Upper lobe of right lung (tissue), 1 donor: ENCODE data around the gene KCNJ15. TPM values are rescaled to one million over a fixed set of nuclear protein-coding genes. Genes with fewer than 3 reads are reported as not detected.

Experiments used
- ATAC-seq: fragments of 200-7000 bp; cut with Tn5 transposase; one replicate; pipeline ENCODE4 v1.9.1; 2020; ENCODE audit warnings: mild to moderate bottlenecking, moderate library complexity
- DNase-seq: peaks from one replicate; pipeline ENCODE4 v3.0.0-alpha.2; 2020
- H3K27ac ChIP-seq: fragments of 200-600 bp; one replicate; pipeline ENCODE4 v1.8.0; 2022
- H3K27me3 ChIP-seq: fragments of 200-600 bp; one replicate; pipeline ENCODE4 v1.8.0; 2022; ENCODE audit warnings: mild to moderate bottlenecking
- H3K36me3 ChIP-seq: fragments of 200-600 bp; one replicate; pipeline ENCODE4 v1.8.0; 2022
- H3K4me1 ChIP-seq: fragments of 200-600 bp; one replicate; pipeline ENCODE4 v1.8.0; 2022
- H3K4me3 ChIP-seq: fragments of 200-600 bp; one replicate; pipeline ENCODE4 v1.8.0; 2022; ENCODE audit warnings: mild to moderate bottlenecking
- H3K9me3 ChIP-seq: fragments of 200-600 bp; one replicate; pipeline ENCODE4 v1.8.0; 2022
- CTCF ChIP-seq: fragments of 200-600 bp; IDR thresholded peaks from one replicate; pipeline ENCODE4 v1.8.0; 2022; ENCODE audit warnings: antibody characterized with exemption
- intact Hi-C: fragments of 100-400 bp; cut with DNase I; formaldehyde crosslinking; loops from one replicate; pipeline ENCODE4 v1.11.0; 2022
- total RNA-seq: library from RNA; stranded (reverse); fragmentation: NEBNext Ultra II Directional; extraction: Animal tissue kit (Norgen Biotek cat#: 25700); gene quantifications from one replicate; pipeline ENCODE4 v1.2.1, GENCODE V29; 2021
- donor health status: DM: no; HTN: yes; CAD: no; lungs with severe emphysema.

Gene KCNJ15
- total RNA-seq, 1 donor from 2014 or later = 80.1 TPM

- ATAC-seq = no peak
- TF ChIP-seq CTCF = no peak
- H3K4me1 ChIP-seq = peaks cover 16% of the 10 kb centered on the region
- no peaks in the 10 kb centered on the region for H3K36me3 ChIP-seq
- no peaks in the 10 kb centered on the region for H3K9me3 ChIP-seq
- no peaks in the 10 kb centered on the region for H3K27me3 ChIP-seq
- no peak for DNase-seq
- H3K4me3 ChIP-seq = no peak overlapping the region
- intact Hi-C loops = no loop called here
- H3K27ac ChIP-seq = no peak overlapping the region
Observed at GRCh38 chr21:38340131-38340530, 83.3 kb downstream of the KCNJ15 start.

DNA sequence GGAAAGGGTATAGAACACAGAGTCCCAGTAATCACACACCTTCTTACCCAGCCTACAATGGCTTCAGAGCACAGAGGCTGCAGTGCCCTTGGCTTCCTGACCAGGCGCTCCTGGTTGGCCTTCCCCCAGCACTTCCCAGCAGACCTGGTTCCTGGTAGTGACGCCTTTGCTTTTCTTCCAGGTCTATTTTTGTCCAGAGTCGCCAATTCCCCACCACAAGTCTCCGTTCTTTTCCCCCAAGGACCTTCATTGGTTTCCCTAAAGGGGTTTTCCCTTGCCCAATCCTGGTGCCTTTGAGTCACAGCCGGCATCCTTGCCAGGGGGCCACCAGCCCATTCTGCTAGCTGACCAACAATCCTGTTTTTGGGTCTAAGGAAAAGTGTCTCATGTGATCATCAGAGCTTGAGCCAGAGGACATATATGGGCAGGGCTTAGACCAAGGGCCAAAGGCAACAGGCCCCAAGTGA is 84.8 kb downstream of the KCNJ15 start:
- peak; percentile 71 for DNase-seq
- H3K36me3 ChIP-seq = no peaks in the 10 kb centered on the region
- intact Hi-C loops = no loop called here
- H3K4me3 ChIP-seq = no peak overlapping the region
- no peaks in the 10 kb centered on the region for H3K27me3 ChIP-seq
- no peak for TF ChIP-seq CTCF
- ATAC-seq = peak; percentile 21
- H3K9me3 ChIP-seq = no peaks in the 10 kb centered on the region
- peaks cover 16% of the 10 kb centered on the region for H3K4me1 ChIP-seq
- H3K27ac ChIP-seq = peak overlapping the region; percentile 37

DNA sequence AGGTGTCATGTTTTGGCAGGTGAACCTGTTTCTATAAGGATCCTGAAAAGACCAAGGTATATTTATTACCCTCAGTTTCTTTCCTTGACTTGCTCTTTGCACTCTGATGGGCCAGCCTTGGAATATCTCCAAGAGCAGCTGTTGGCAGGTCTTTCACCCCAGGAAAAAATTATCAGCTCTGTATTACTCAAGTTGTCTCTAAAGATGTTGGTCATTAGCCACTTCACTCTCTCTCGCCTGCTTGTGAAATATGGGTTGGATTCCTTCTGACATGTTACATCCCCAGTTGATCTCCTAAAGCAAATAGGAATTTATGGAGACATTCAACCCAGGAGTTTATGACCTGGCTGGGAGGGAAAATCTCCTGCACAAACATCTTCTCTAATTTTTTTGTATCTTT is 85.9 kb downstream of the KCNJ15 start:
- ATAC-seq (no peak), DNase-seq (no peak)
- H3K27me3 ChIP-seq = no peaks in the 10 kb centered on the region
- peaks cover 16% of the 10 kb centered on the region for H3K4me1 ChIP-seq
- no peak for TF ChIP-seq CTCF
- peak overlapping the region; percentile 48 for H3K27ac ChIP-seq
- no peaks in the 10 kb centered on the region for H3K9me3 ChIP-seq
- H3K4me3 ChIP-seq = no peak overlapping the region
- intact Hi-C loops = no loop called here
- no peaks in the 10 kb centered on the region for H3K36me3 ChIP-seq

DNA sequence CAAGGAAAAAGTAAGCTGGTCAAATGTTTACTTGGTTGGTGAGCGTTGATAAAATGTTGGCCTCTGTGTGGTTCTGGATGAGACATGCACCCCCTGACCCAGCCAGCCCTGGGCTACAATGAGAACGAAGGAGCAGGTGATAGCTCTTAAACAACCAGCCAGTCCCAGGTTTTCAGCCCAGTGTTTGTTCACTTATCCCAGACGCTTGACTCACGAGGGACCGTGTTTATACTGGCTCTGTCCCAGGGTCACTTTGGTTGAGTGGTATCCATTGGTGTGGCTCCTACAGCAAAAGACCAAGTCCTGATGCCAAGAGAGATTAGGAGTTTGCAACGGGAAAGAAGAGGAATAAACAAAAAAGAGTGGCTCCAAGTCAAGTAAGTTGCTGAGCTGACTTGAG is 86.9 kb downstream of the KCNJ15 start:
- ATAC-seq = peak; percentile 95
- H3K27me3 ChIP-seq = no peaks in the 10 kb centered on the region
- peak overlapping the region; percentile 51 for H3K27ac ChIP-seq
- no peaks in the 10 kb centered on the region for H3K36me3 ChIP-seq
- intact Hi-C loops = no loop called here
- no peak overlapping the region for H3K4me3 ChIP-seq
- H3K4me1 ChIP-seq = peaks cover 16% of the 10 kb centered on the region
- no peaks in the 10 kb centered on the region for H3K9me3 ChIP-seq
- no peak for TF ChIP-seq CTCF
- DNase-seq = peak; percentile 80

- no peak for TF ChIP-seq CTCF
- Histone ChIP-seq H3K27ac (no peak overlapping the region), H3K36me3 (no peaks in the 10 kb centered on the region), H3K27me3 (no peaks in the 10 kb centered on the region), H3K4me3 (no peak overlapping the region), H3K4me1 (peaks cover 18% of the 10 kb centered on the region), H3K9me3 (no peaks in the 10 kb centered on the region)
- ATAC-seq (no peak), DNase-seq (no peak)
- intact Hi-C loops = no loop called here
Observed at GRCh38 chr21:38346286-38346685, 89.5 kb downstream of the KCNJ15 start.

DNA sequence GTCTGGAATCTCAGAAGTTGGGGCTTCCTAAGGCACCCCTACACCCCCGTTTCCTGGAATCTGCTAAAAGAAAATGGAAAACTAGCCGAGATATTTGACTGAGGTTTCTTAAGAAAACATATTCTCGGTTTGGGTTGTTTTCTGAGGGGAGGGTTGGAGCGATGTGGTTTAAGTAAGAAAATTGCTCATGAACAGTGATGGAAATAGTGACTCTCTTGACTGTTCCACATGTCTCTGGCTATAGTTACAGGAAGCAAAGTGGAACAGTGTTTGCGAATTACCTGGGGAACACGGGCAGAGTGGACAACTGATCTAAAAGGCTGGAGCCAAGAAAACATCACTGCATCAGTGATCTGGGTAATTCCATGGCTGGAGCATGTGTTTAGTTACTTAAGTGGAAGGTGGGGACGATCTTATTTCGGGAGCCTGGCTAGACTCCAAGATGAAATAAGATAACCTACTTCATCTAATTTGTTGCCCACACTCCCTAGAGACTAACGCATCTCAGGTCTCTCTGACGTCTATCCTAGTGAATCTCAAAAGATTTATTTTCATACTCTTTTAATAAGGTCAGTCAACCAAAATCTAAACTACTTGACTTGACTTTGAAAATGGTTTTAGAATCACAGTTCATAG is 92.4 kb downstream of the KCNJ15 start:
- intact Hi-C loops = no loop called here
- H3K36me3 ChIP-seq = no peaks in the 10 kb centered on the region
- peaks cover 18% of the 10 kb centered on the region for H3K4me1 ChIP-seq
- ATAC-seq (no peak), DNase-seq (no peak)
- H3K27me3 ChIP-seq = no peaks in the 10 kb centered on the region
- no peaks in the 10 kb centered on the region for H3K9me3 ChIP-seq
- no peak for TF ChIP-seq CTCF
- no peak overlapping the region for H3K4me3 ChIP-seq
- H3K27ac ChIP-seq = no peak overlapping the region
